Middle frontal gyrus (tissue), 1 donor: ENCODE data around the gene FMN1.

Experiments used
- DNase-seq: peaks from one replicate; pipeline ENCODE4 v3.0.0-alpha.2; 2015; ENCODE audit warnings: low spot score; ENCODE audit errors: extremely low spot score

Gene FMN1

GRCh38 chr15:32730677-32731654 lies 463.5 kb downstream of the FMN1 start:
- DNase-seq, result no peak

- DNase-seq, result no peak
These were observed 464.7 kb downstream of the FMN1 start for GRCh38 chr15:32729700-32730395.

GRCh38 chr15:32723171-32723948 lies 471.2 kb downstream of the FMN1 start:
- no peak for DNase-seq

- DNase-seq, result no peak
These were observed 472.4 kb downstream of the FMN1 start for GRCh38 chr15:32722136-32722535.

- DNase-seq, result no peak
These were observed 472.9 kb downstream of the FMN1 start for GRCh38 chr15:32721596-32721995.

- no peak for DNase-seq
These were observed 475.4 kb downstream of the FMN1 start for GRCh38 chr15:32718821-32719716.

- no peak for DNase-seq
These were observed 476.2 kb downstream of the FMN1 start for GRCh38 chr15:32718227-32718820.

GRCh38 chr15:32717426-32718226 lies 476.9 kb downstream of the FMN1 start, which contains the start of gene GREM1:
GREM1 (plus strand) TSS chr15:32718004; CDS start chr15:32730691, 12,687 bp downstream.
- DNase-seq, result no peak

- DNase-seq, result no peak
These were observed 477.5 kb downstream of the FMN1 start for GRCh38 chr15:32716915-32717425.

- DNase-seq, result no peak
These were observed 478.1 kb downstream of the FMN1 start for GRCh38 chr15:32716216-32716914.
